Keratinocyte (primary cell): ENCODE measurements around the gene VRTN.

ENCODE experiments used
- CTCF ChIP-seq, 3 experiments: IDR thresholded peaks in 1 of 3; conservative IDR thresholded peaks in 1 of 3; optimal IDR thresholded peaks in 1 of 3; 2 replicates in 2 of 3; 3 replicates in 1 of 3; pipeline versions ENCODE3 to v1.5.1; 2011; ENCODE audit warnings: low read length in 3 of 3, mild to moderate bottlenecking in 3 of 3, moderate library complexity in 2 of 3, control low read depth in 1 of 3, inconsistent platforms in 1 of 3; ENCODE audit not compliant: insufficient read depth in 2 of 3; ENCODE audit errors: extremely low read depth in 1 of 3
- EZH2 ChIP-seq: IDR thresholded peaks from one replicate; pipeline ENCODE4 v1.6.1; 2012; ENCODE audit warnings: inconsistent platforms, mild to moderate bottlenecking, low read length, moderate library complexity

- no peak for TF ChIP-seq CTCF (optimal IDR thresholded peaks at IDR 0.05 in 1 of 3, IDR thresholded peaks at IDR 0.05 in 1 of 3, conservative IDR thresholded peaks at IDR 0.05 in 1 of 3; ENCODE audit: extremely low read depth in 1 of 3, insufficient read depth in 2 of 3, low read length in 3 of 3)
- TF ChIP-seq EZH2 = no peak
Measured at GRCh38 chr14:74347795-74348100, 523 bp upstream of the VRTN start.
